ENCODE results near the gene RTKN2.

DNA sequence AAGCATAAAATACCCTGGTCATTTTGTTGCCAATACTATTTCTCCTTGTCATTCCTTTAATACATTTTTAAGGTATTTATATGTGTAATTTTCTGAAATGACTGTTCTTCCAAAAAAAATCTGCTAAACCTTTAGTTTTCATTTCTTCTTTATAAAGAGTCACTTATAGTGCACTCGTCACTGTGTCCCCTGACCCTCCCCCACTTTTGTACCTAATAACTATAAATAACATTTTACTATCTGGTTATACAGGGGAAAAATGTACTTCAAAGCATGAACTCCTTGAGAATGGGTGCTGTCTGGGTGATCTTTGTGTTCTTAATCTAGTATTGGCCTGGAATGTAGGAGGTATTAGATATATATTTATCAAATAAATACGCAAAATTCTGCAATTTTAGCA is 31.1 kb downstream of the RTKN2 start:
- no peak for TF ChIP-seq EP300 (IDR thresholded peaks at IDR 0.05)
- no peak for TF ChIP-seq CTCF (IDR thresholded peaks at IDR 0.05)
- no peak for TF ChIP-seq POLR2A (IDR thresholded peaks at IDR 0.05)
